Left lung (tissue), 10 donors: ENCODE measurements around the gene SEC63. TPM values are rescaled to one million over a fixed set of nuclear protein-coding genes. Genes with fewer than 3 reads are reported as not detected.
"Not testable (repeated sequence)": the region's sequence is repeated elsewhere in the genome, so short reads cannot be mapped to it uniquely, and the experiment has no call there.

Experiments
- ATAC-seq: fragments of 200-7000 bp; cut with Tn5 transposase; one replicate; pipeline ENCODE4 v1.9.1; 2020; ENCODE audit warnings: moderate library complexity
- DNase-seq, 4 donors: peaks; one replicate each; pipeline ENCODE4 v3.0.0-alpha.2; 2013 to 2020
- H3K27ac ChIP-seq, 2 donors: fragments of 200-600 bp; sonication (generic) in 1 of 2; one replicate each; pipeline versions ENCODE4 v1.5.0 to v1.8.0; 2020 to 2021
- H3K27me3 ChIP-seq, 2 donors: fragments of 200-600 bp; sonication (generic) in 1 of 2; one replicate each; pipeline versions ENCODE4 v1.5.0 to v1.8.0; 2020 to 2021
- H3K36me3 ChIP-seq, 2 donors: fragments of 200-600 bp; sonication (generic) in 1 of 2; one replicate each; pipeline versions ENCODE4 v1.5.0 to v1.8.0; 2020 to 2021
- H3K4me1 ChIP-seq, 2 donors: fragments of 200-600 bp; one replicate each; pipeline ENCODE4 v1.8.0; 2021
- H3K4me3 ChIP-seq, 2 donors: fragments of 200-600 bp; sonication (generic) in 1 of 2; one replicate each; pipeline versions ENCODE4 v1.5.0 to v1.8.0; 2020 to 2021; ENCODE audit warnings: mild to moderate bottlenecking in 1 of 2
- H3K9me3 ChIP-seq, 2 donors: fragments of 200-600 bp; sonication (generic) in 1 of 2; one replicate each; pipeline versions ENCODE4 v1.5.0 to v1.8.0; 2020 to 2021
- intact Hi-C, 2 donors: fragments of 100-400 bp; cut with DNase I; formaldehyde crosslinking; loops; one replicate each; pipeline versions ENCODE4 v1.11.2 to v1.14.2; 2022
- polyA plus RNA-seq, 6 donors: library from polyadenylated mRNA; unstranded; fragments of 120-200 nt; gene quantifications; one replicate each; pipeline ENCODE4 v1.2.1, GENCODE V29; 2013; ENCODE audit not compliant: insufficient read length in 6 of 6
- total RNA-seq, 2 donors: library from RNA; stranded (reverse); fragmentation: NEBNext Ultra II Directional; extraction: Animal tissue kit (Norgen Biotek cat#: 25700); gene quantifications; one replicate each; pipeline ENCODE4 v1.2.1, GENCODE V29; 2021
- TF ChIP-seq, protein P1 (sequence below), 2 donors: fragments of 200-600 bp; sonication (generic) in 1 of 2; IDR thresholded peaks; one replicate each; pipeline versions ENCODE4 v1.5.0 to v1.8.0; 2021; ENCODE audit warnings: antibody characterized with exemption in 2 of 2
- donor health status: DM: no; HTN: yes; CAD: no.
- donor health status: DM: no; HTN: no; CAD: no.

Gene SEC63
- total and polyA plus RNA-seq, 8 donors, result 94.4 to 131 (median 111) TPM

DNA sequence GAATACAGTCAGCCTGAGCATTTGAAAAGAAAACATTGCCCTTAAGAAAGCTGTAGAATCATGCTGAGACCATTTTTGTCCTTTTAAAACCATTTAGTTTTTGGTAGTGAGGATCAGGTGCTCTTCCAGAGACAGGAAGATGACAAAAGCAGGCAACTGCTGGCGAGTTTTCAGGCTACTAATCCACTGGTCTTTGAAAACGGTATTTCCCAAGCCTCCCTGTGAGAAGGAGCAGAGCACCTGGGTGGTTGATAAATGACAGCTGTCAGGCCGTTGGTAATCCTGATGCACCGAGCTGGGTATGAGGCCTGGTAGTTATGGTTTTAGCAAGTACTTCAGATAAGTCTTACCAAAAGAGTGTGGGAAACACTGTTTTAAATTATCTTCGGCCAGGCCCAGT, 10.1 kb upstream of the SEC63 start:
- DNase-seq (no peak), ATAC-seq (no peak)
- no peak overlapping the region for H3K4me3 ChIP-seq
- intact Hi-C loops, result no loop called here
- no peaks in the 10 kb centered on the region for H3K9me3 ChIP-seq
- no peak overlapping the region for H3K27ac ChIP-seq
- H3K27me3 ChIP-seq, result no peaks in the 10 kb centered on the region
- H3K36me3 ChIP-seq, result no peaks in the 10 kb centered on the region
- TF ChIP-seq, protein P1, sequence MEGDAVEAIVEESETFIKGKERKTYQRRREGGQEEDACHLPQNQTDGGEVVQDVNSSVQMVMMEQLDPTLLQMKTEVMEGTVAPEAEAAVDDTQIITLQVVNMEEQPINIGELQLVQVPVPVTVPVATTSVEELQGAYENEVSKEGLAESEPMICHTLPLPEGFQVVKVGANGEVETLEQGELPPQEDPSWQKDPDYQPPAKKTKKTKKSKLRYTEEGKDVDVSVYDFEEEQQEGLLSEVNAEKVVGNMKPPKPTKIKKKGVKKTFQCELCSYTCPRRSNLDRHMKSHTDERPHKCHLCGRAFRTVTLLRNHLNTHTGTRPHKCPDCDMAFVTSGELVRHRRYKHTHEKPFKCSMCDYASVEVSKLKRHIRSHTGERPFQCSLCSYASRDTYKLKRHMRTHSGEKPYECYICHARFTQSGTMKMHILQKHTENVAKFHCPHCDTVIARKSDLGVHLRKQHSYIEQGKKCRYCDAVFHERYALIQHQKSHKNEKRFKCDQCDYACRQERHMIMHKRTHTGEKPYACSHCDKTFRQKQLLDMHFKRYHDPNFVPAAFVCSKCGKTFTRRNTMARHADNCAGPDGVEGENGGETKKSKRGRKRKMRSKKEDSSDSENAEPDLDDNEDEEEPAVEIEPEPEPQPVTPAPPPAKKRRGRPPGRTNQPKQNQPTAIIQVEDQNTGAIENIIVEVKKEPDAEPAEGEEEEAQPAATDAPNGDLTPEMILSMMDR (IDR thresholded peaks at IDR 0.05), result no peak
- no peaks in the 10 kb centered on the region for H3K4me1 ChIP-seq

DNA sequence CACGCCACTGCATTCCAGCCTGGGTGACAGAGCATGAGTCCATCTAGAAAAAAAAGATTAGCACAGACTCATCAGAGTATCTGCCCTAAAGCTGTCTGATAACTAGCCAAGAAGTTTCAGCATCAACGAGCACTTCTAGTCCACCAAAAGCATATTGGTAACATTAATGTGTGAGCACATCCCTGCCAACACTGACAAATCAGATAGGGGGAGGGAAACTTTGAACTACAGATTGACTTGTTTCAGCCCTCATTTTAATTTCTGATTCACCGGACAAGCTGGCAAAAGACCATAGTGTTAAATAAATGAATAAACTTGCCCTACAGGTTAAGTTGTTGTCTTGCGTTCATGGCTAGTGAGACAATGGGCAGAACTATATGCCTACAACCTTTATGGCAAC, 7.7 kb upstream of the SEC63 start:
- no peaks in the 10 kb centered on the region for H3K27me3 ChIP-seq
- H3K9me3 ChIP-seq, result no peaks in the 10 kb centered on the region
- ATAC-seq (no peak), DNase-seq (no peak)
- intact Hi-C loops, result no loop called here
- H3K27ac ChIP-seq, result no peak overlapping the region
- no peaks in the 10 kb centered on the region for H3K36me3 ChIP-seq
- H3K4me1 ChIP-seq, result no peaks in the 10 kb centered on the region
- no peak overlapping the region for H3K4me3 ChIP-seq
- TF ChIP-seq, protein P1 (IDR thresholded peaks at IDR 0.05), result no peak

DNA sequence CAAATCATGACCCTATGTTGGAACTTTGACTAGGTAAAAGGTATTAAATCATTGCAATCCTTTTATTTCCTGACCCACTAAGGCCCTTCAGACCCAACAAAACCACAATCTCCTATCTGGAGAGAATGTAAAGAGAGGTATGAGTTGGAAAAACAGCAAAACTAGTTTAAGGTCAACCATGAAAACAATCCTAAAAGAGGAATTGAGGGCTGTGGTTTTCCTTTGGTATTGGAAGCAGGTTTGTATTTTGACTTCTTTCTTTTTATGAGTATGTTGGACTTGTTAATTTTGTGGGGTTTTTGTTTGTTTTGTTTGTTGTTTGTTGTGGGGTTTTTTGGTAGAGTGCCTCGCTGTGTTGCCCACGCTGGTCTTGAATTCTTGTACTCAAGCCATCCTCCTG, 4.7 kb upstream of the SEC63 start:
- DNase-seq, result no peak
- TF ChIP-seq, protein P1 (IDR thresholded peaks at IDR 0.05), result no peak
- Histone ChIP-seq H3K36me3 (no peaks in the 10 kb centered on the region), H3K9me3 (no peaks in the 10 kb centered on the region), H3K4me3 (no peak overlapping the region), H3K27me3 (no peaks in the 10 kb centered on the region), H3K4me1 (no peaks in the 10 kb centered on the region), H3K27ac (no peak overlapping the region)
- intact Hi-C loops, result no loop called here
- ATAC-seq, result no peak

GRCh38 chr6:107959392-107959791, 1.4 kb upstream of the SEC63 start:
- no peaks in the 10 kb centered on the region for H3K9me3 ChIP-seq
- no peak overlapping the region for H3K4me3 ChIP-seq
- ATAC-seq, result no peak
- TF ChIP-seq, protein P1 (IDR thresholded peaks at IDR 0.05), result no peak
- H3K27ac ChIP-seq, result no peak overlapping the region
- intact Hi-C loops, result no loop called here
- no peaks in the 10 kb centered on the region for H3K36me3 ChIP-seq
- no peak for DNase-seq
- H3K4me1 ChIP-seq, result peaks cover 12 to 25% of the 10 kb centered on the region in 2 donors
- H3K27me3 ChIP-seq, result no peaks in the 10 kb centered on the region

DNA sequence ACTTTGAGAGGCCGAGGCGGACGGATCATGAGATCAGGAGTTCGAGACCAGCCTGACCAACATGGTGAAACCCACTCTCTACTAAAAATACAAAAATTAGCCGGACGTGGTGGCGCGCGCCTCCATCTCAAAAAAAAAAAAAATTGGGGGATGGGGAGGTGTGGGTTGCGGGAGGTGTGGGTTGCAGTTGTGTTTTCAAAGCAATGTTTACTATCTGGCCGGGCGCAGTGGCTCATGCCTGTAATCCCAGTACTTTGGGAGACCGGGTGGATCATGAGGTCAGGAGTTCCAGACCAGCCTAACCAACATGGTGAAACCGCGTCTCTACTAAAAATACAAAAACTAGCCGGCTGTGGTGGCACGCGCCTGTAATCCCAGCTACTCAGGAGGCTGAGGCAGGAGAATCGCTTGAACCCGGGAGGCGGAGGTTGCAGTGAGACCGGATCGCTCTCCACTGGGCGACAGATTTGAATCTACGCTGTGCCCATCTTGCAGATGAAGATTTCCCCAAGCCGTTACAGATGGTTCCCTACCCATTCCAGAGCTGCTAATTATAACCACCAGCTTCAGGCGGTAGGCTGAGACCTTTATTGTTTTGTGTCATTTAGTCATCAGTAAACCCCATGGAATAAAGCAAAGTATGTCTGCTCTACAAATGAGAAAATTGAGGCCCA, 818 bp upstream of the SEC63 start:
- Histone ChIP-seq H3K27ac (peak overlapping the region; percentile 53 to 93), H3K4me3 (peak overlapping the region; percentile 31 to 91), H3K4me1 (peaks cover 12 to 27% of the 10 kb centered on the region in 2 donors)
- H3K36me3 ChIP-seq, DNase-seq, ATAC-seq, intact Hi-C loops, H3K9me3 ChIP-seq, H3K27me3 ChIP-seq: not testable (repeated sequence)
